Endothelial cell (in vitro differentiated cells): ENCODE data around the gene POSTN. TPM values are rescaled to one million over a fixed set of nuclear protein-coding genes. Genes with fewer than 3 reads are reported as not detected.

Experiments
- DNase-seq: peaks from one replicate; pipeline ENCODE4 v3.0.0; 2021; ENCODE audit warnings: low spot score
- H3K27ac Mint-ChIP-seq: one replicate; pipeline ENCODE4 v1.8.0; 2021; ENCODE audit warnings: mixed read lengths, inconsistent platforms; ENCODE audit not compliant: unreplicated experiment
- H3K27me3 Mint-ChIP-seq: one replicate; pipeline ENCODE4 v1.8.0; 2021; ENCODE audit warnings: mild to moderate bottlenecking, moderate library complexity, mixed read lengths, inconsistent platforms; ENCODE audit not compliant: unreplicated experiment
- H3K36me3 Mint-ChIP-seq: one replicate; pipeline ENCODE4 v1.8.0; 2021; ENCODE audit warnings: mild to moderate bottlenecking, low read depth, mixed read lengths, inconsistent platforms; ENCODE audit not compliant: unreplicated experiment
- H3K4me1 Mint-ChIP-seq: one replicate; pipeline ENCODE4 v1.8.0; 2021; ENCODE audit warnings: mild to moderate bottlenecking, mixed read lengths, inconsistent platforms; ENCODE audit not compliant: unreplicated experiment
- H3K4me3 Mint-ChIP-seq: one replicate; pipeline ENCODE4 v1.8.0; 2021; ENCODE audit warnings: mild to moderate bottlenecking, mixed read lengths, inconsistent platforms; ENCODE audit not compliant: unreplicated experiment
- H3K9me3 Mint-ChIP-seq: one replicate; pipeline ENCODE4 v1.8.0; 2021; ENCODE audit warnings: mixed read lengths, inconsistent platforms; ENCODE audit not compliant: unreplicated experiment
- total RNA-seq: library from RNA; stranded (reverse); fragmentation: NEBNext Ultra II Directional; extraction: Animal tissue kit (Norgen Biotek cat#: 25700); gene quantifications from one replicate; pipeline ENCODE4 v1.2.1, GENCODE V29; 2021; ENCODE audit not compliant: unreplicated experiment
- TF ChIP-seq, protein P1 (sequence below): fragments of 200-600 bp; sonication (generic); IDR thresholded peaks from one replicate; pipeline ENCODE4 v1.5.0; 2021; ENCODE audit warnings: antibody characterized with exemption; ENCODE audit not compliant: unreplicated experiment

Gene POSTN
- total RNA-seq, 1 donor from 2014 or later = 0.41 TPM

DNA sequence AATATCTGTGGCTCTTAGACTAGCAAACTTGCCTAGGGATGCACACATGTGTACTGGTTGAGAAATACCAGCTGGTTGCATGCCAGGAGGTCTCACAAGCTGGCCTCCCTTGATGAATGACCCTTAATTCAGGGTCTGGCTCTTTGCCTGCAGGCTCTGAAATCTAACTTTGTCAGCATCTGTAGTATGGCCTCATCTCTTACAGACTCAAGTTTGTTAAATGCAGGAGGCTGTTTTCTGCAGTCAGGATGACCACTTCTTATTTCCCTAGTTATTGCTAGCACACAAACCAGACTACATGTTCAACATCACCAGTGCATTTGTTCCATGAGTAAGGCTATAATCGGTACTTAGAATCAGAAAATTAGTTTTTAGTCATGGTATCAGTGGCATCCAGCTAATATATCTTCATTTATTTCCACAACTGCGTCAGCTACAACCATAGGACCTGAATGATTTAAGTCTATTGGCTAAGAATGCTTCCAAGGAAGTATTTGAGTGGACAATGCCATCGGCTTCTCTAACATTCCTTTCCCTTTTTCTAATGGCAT is 23.3 kb upstream of the POSTN start:
- no peak overlapping the region for H3K4me3 Mint-ChIP-seq
- H3K9me3 Mint-ChIP-seq = no peaks in the 10 kb centered on the region
- no peaks in the 10 kb centered on the region for H3K4me1 Mint-ChIP-seq
- no peaks in the 10 kb centered on the region for H3K27me3 Mint-ChIP-seq
- no peak overlapping the region for H3K27ac Mint-ChIP-seq
- no peak for DNase-seq
- no peaks in the 10 kb centered on the region for H3K36me3 Mint-ChIP-seq
- TF ChIP-seq, protein P1, sequence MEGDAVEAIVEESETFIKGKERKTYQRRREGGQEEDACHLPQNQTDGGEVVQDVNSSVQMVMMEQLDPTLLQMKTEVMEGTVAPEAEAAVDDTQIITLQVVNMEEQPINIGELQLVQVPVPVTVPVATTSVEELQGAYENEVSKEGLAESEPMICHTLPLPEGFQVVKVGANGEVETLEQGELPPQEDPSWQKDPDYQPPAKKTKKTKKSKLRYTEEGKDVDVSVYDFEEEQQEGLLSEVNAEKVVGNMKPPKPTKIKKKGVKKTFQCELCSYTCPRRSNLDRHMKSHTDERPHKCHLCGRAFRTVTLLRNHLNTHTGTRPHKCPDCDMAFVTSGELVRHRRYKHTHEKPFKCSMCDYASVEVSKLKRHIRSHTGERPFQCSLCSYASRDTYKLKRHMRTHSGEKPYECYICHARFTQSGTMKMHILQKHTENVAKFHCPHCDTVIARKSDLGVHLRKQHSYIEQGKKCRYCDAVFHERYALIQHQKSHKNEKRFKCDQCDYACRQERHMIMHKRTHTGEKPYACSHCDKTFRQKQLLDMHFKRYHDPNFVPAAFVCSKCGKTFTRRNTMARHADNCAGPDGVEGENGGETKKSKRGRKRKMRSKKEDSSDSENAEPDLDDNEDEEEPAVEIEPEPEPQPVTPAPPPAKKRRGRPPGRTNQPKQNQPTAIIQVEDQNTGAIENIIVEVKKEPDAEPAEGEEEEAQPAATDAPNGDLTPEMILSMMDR = no peak

DNA sequence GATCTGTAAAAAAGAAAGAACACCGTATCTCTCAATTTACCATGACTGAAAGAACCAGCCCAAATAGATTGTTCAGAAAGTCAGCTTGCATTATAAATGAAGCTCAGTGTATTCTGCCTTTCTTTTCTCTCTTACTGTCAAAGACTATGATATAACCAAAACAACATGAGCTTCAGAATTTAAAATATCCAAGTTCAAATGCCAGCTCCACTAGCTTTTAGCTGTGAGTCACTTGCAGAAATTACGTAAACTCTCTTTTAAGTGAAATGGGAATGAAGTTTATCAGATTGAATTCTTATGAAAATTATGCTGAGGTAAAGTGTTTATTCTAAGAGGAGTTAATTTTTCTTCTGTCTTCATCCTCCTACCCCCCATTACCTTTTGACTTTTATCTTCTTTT is 20.0 kb upstream of the POSTN start:
- Mint-ChIP-seq H3K36me3 (no peaks in the 10 kb centered on the region), H3K27ac (no peak overlapping the region), H3K4me1 (no peaks in the 10 kb centered on the region), H3K27me3 (no peaks in the 10 kb centered on the region), H3K9me3 (no peaks in the 10 kb centered on the region), H3K4me3 (no peak overlapping the region)
- DNase-seq = no peak
- TF ChIP-seq, protein P1 = no peak

DNA sequence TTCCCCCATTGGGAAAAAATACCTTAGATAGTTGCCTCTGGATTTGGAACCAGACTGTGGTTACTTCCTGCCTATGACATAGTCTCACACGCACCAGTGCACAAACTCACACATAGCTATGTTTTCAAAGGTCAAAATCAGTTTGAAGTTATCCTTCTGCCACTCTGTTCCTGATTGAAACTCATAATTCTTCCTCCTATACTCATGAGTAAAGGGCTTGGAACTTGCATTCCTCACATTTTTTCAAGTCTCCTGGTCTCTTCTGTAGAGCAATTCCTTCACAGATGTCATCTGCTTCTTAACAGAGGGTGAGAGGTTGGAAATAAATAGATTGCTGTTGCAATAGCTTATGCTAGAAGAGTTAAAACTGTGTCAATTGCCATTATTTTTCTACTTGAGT is 18.6 kb upstream of the POSTN start:
- Mint-ChIP-seq H3K36me3 (no peaks in the 10 kb centered on the region), H3K27ac (no peak overlapping the region), H3K27me3 (no peaks in the 10 kb centered on the region), H3K4me1 (no peaks in the 10 kb centered on the region), H3K9me3 (no peaks in the 10 kb centered on the region), H3K4me3 (no peak overlapping the region)
- no peak for DNase-seq
- TF ChIP-seq, protein P1 = no peak

DNA sequence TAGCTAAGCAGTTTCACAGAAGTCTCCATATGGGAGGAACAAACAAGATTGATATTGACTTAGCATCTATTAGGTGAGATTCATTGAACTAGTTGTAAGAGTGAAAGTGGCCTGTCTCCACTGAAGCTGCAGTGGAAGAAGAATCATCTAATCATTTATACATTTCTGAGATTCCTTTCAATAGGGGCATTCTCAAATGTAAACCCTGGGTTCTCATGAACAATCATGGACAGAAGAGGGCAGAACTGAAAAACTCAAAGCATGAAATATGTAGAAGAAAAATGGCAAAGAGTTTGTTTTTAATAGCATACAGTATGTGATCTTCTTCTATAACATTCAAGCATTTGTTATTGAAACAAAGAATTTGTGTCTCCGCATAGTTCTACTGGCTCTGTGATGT is 17.6 kb upstream of the POSTN start:
- H3K9me3 Mint-ChIP-seq = no peaks in the 10 kb centered on the region
- H3K4me3 Mint-ChIP-seq = no peak overlapping the region
- H3K27me3 Mint-ChIP-seq = no peaks in the 10 kb centered on the region
- no peak for DNase-seq
- H3K27ac Mint-ChIP-seq = no peak overlapping the region
- H3K36me3 Mint-ChIP-seq = no peaks in the 10 kb centered on the region
- TF ChIP-seq, protein P1 = no peak
- no peaks in the 10 kb centered on the region for H3K4me1 Mint-ChIP-seq

DNA sequence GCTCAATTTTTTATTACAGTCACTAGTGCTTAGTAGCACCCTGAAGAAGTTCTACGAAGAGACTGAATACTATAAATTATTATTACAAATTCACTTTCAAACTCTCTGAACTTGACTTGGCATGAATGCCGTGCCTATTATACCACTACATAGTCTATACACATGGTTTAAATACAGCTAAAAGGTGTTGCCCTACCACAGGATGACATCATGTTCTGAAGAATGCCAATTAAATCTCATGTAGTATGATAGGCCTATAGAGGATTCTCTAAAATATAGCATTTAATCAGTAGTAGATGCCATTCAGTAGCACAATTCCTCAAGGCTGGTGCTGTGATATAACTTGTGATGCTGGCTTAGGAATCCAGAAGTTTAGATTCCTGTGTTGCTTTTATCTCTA is 16.7 kb upstream of the POSTN start:
- TF ChIP-seq, protein P1 = no peak
- H3K27ac Mint-ChIP-seq = no peak overlapping the region
- no peaks in the 10 kb centered on the region for H3K27me3 Mint-ChIP-seq
- no peak overlapping the region for H3K4me3 Mint-ChIP-seq
- H3K4me1 Mint-ChIP-seq = no peaks in the 10 kb centered on the region
- H3K9me3 Mint-ChIP-seq = no peaks in the 10 kb centered on the region
- no peaks in the 10 kb centered on the region for H3K36me3 Mint-ChIP-seq
- no peak for DNase-seq
